HG02981 (cell line): ENCODE results near the gene SPRYD4.
A peak's percentile ranks its signal among the peaks of the same experiment; 100 is the strongest.
"Not testable (repeated sequence)": the region's sequence is repeated elsewhere in the genome, so short reads cannot be mapped to it uniquely, and the experiment has no call there.

Experiments used
- ATAC-seq: cut with Tn5 transposase; IDR thresholded peaks from one replicate; pipeline ENCODE4 v1.9.1; 2021; ENCODE audit warnings: mild to moderate bottlenecking, moderate library complexity; ENCODE audit not compliant: unreplicated experiment

The SPRYD4 gene

GRCh38 chr12:56468216-56469006 is at the start of gene SPRYD4:
TSS of gene SPRYD4 (plus strand) at chr12:56468578. CDS start at chr12:56468592, 14 bp downstream.
- ATAC-seq = peak; percentile 90

- no peak for ATAC-seq
Measured at GRCh38 chr12:56420411-56420810, 48.0 kb upstream of the SPRYD4 start.

GRCh38 chr12:56425193-56425592 is 43.2 kb upstream of the SPRYD4 start:
- ATAC-seq = no peak

- no peak for ATAC-seq
Measured at GRCh38 chr12:56425940-56426438, 42.4 kb upstream of the SPRYD4 start.

- no peak for ATAC-seq
Measured at GRCh38 chr12:56431288-56431687, 37.1 kb upstream of the SPRYD4 start.

GRCh38 chr12:56431850-56432249 is 36.5 kb upstream of the SPRYD4 start:
- ATAC-seq = no peak

GRCh38 chr12:56434828-56435227 is 33.5 kb upstream of the SPRYD4 start:
- ATAC-seq = no peak

GRCh38 chr12:56437430-56438176 is 30.8 kb upstream of the SPRYD4 start:
- ATAC-seq = no peak

- ATAC-seq = not testable (repeated sequence)
Measured at GRCh38 chr12:56443208-56443607, 25.2 kb upstream of the SPRYD4 start.

GRCh38 chr12:56448860-56449621 is 19.3 kb upstream of the SPRYD4 start, which contains the start of gene TIMELESS:
TSS of gene TIMELESS (minus strand) at chr12:56449426. CDS start at chr12:56434170, 15,256 bp downstream.
- peak; percentile 94 for ATAC-seq

- ATAC-seq = no peak
Measured at GRCh38 chr12:56449622-56449984, 18.8 kb upstream of the SPRYD4 start.

- no peak for ATAC-seq
Measured at GRCh38 chr12:56450241-56450640, 18.1 kb upstream of the SPRYD4 start.

GRCh38 chr12:56451147-56451546 is 17.2 kb upstream of the SPRYD4 start:
- no peak for ATAC-seq

- ATAC-seq = no peak
Measured at GRCh38 chr12:56454557-56454956, 13.8 kb upstream of the SPRYD4 start, which contains the start of gene MIP. TSS of gene MIP (minus strand) at chr12:56454657. CDS start at chr12:56454613, 44 bp downstream.

GRCh38 chr12:56457817-56458216 is 10.6 kb upstream of the SPRYD4 start:
- ATAC-seq = no peak

GRCh38 chr12:56461235-56462159 is 6.9 kb upstream of the SPRYD4 start:
- no peak for ATAC-seq

- no peak for ATAC-seq
Measured at GRCh38 chr12:56462565-56462964, 5.8 kb upstream of the SPRYD4 start.

GRCh38 chr12:56469007-56469930 is 891 bp downstream of the SPRYD4 start:
- ATAC-seq = no peak

- ATAC-seq = no peak
Measured at GRCh38 chr12:56474389-56474788, 6.0 kb downstream of the SPRYD4 start.
